ENCODE data around the gene TOGARAM2.

The TOGARAM2 gene

GRCh38 chr2:28981016-28981441 is at the start of gene TOGARAM2:
Gene TOGARAM2, plus strand, starts transcription at chr2:28981298. Its CDS starts 13,537 bp downstream, at chr2:28994835.
- DNase-seq = peak; percentile 88

GRCh38 chr2:28934769-28935168 is 46.3 kb upstream of the TOGARAM2 start:
- DNase-seq = no peak

GRCh38 chr2:28941008-28941407 is 40.1 kb upstream of the TOGARAM2 start:
- DNase-seq = no peak

- DNase-seq = no peak
Observed at GRCh38 chr2:28944535-28945248, 36.4 kb upstream of the TOGARAM2 start.

- no peak for DNase-seq
Observed at GRCh38 chr2:28948160-28948559, 32.9 kb upstream of the TOGARAM2 start.

GRCh38 chr2:28949190-28949589 is 31.9 kb upstream of the TOGARAM2 start:
- no peak for DNase-seq

GRCh38 chr2:28949617-28950305 is 31.3 kb upstream of the TOGARAM2 start:
- DNase-seq = peak; percentile 13

- no peak for DNase-seq
Observed at GRCh38 chr2:28950941-28951630, 30.0 kb upstream of the TOGARAM2 start.

GRCh38 chr2:28951910-28952835 is 28.9 kb upstream of the TOGARAM2 start:
- no peak for DNase-seq

- peak; percentile 26 for DNase-seq
Observed at GRCh38 chr2:28952836-28953211, 28.3 kb upstream of the TOGARAM2 start.

GRCh38 chr2:28955467-28955866 is 25.6 kb upstream of the TOGARAM2 start:
- DNase-seq = no peak

GRCh38 chr2:28956415-28956826 is 24.7 kb upstream of the TOGARAM2 start:
- no peak for DNase-seq

- DNase-seq = peak; percentile 14
Observed at GRCh38 chr2:28956890-28957289, 24.2 kb upstream of the TOGARAM2 start.

GRCh38 chr2:28958689-28959088 is 22.4 kb upstream of the TOGARAM2 start:
- peak; percentile 82 for DNase-seq

GRCh38 chr2:28960401-28960800 is 20.7 kb upstream of the TOGARAM2 start:
- no peak for DNase-seq

- DNase-seq = no peak
Observed at GRCh38 chr2:28962505-28962904, 18.6 kb upstream of the TOGARAM2 start.

- no peak for DNase-seq
Observed at GRCh38 chr2:28970464-28971160, 10.5 kb upstream of the TOGARAM2 start.

- DNase-seq = no peak
Observed at GRCh38 chr2:28972778-28973335, 8.2 kb upstream of the TOGARAM2 start.

GRCh38 chr2:28974252-28974651 is 6.8 kb upstream of the TOGARAM2 start:
- DNase-seq = no peak

GRCh38 chr2:28975671-28976070 is 5.4 kb upstream of the TOGARAM2 start:
- DNase-seq = no peak

GRCh38 chr2:28976584-28976983 is 4.5 kb upstream of the TOGARAM2 start:
- DNase-seq = no peak
